ENCODE measurements around the gene OR8G1. TPM values are rescaled to one million over a fixed set of nuclear protein-coding genes. Genes with fewer than 3 reads are reported as not detected.
A peak's percentile ranks its signal among the peaks of the same experiment; 100 is the strongest.
"Not testable (repeated sequence)": the region's sequence is repeated elsewhere in the genome, so short reads cannot be mapped to it uniquely, and the experiment has no call there.

OR8G1 gene
- total and polyA plus RNA-seq, 9 of the 15 experiments (the other 6 are each of a cell fraction or from before 2014, with no cell fraction given): 0.03 to 1.4 (median 0.51) TPM; not detected in 1

DNA sequence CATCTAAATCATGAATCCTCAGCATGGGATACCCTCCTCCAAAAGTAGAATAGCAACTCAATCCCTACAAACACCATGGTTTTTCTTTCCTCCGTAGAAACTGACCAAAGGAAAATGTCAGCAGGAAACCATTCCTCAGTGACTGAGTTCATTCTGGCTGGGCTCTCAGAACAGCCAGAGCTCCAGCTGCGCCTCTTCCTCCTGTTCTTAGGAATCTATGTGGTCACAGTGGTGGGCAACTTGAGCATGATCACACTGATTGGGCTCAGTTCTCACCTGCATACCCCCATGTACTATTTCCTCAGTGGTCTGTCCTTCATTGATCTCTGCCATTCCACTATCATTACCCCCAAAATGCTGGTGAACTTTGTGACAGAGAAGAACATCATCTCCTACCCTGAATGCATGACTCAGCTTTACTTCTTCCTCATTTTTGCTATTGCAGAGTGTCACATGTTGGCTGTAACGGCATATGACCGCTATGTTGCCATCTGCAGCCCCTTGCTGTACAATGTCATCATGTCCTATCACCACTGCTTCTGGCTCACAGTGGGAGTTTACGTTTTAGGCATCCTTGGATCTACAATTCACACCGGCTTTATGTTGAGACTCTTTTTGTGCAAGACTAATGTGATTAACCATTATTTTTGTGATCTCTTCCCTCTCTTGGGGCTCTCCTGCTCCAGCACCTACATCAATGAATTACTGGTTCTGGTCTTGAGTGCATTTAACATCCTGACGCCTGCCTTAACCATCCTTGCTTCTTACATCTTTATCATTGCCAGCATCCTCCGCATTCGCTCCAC, 16.1 kb upstream of the OR8G1 start (continued):
- TF ChIP-seq ELF4 (CRISPR knock-in tag; IDR thresholded peaks at IDR 0.05): peak; percentile 36; the same call in 1 of the 2 replicates
- TF ChIP-seq JUN (IDR thresholded peaks at IDR 0.05; ENCODE audit: borderline replicate concordance, low read depth, low read length): 0 out of 2 replicates have a peak, but pooled peaks have one; percentile 49
- not testable (repeated sequence) for TF ChIP-seq JUN (CRISPR knock-in tag; IDR thresholded peaks at IDR 0.05; ENCODE audit: borderline replicate concordance)
- TF ChIP-seq, protein P1, sequence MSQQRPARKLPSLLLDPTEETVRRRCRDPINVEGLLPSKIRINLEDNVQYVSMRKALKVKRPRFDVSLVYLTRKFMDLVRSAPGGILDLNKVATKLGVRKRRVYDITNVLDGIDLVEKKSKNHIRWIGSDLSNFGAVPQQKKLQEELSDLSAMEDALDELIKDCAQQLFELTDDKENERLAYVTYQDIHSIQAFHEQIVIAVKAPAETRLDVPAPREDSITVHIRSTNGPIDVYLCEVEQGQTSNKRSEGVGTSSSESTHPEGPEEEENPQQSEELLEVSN (IDR thresholded peaks at IDR 0.05; ENCODE audit: borderline replicate concordance in 1 of 2, extremely low read depth in 1 of 2, insufficient read depth in 1 of 2, insufficient read length in 1 of 2, low read depth in 1 of 2, low read length in 1 of 2, poor library complexity in 1 of 2, severe bottlenecking in 1 of 2): peak in 1 of 2 experiments; percentile 27
- TF ChIP-seq, protein P2, sequence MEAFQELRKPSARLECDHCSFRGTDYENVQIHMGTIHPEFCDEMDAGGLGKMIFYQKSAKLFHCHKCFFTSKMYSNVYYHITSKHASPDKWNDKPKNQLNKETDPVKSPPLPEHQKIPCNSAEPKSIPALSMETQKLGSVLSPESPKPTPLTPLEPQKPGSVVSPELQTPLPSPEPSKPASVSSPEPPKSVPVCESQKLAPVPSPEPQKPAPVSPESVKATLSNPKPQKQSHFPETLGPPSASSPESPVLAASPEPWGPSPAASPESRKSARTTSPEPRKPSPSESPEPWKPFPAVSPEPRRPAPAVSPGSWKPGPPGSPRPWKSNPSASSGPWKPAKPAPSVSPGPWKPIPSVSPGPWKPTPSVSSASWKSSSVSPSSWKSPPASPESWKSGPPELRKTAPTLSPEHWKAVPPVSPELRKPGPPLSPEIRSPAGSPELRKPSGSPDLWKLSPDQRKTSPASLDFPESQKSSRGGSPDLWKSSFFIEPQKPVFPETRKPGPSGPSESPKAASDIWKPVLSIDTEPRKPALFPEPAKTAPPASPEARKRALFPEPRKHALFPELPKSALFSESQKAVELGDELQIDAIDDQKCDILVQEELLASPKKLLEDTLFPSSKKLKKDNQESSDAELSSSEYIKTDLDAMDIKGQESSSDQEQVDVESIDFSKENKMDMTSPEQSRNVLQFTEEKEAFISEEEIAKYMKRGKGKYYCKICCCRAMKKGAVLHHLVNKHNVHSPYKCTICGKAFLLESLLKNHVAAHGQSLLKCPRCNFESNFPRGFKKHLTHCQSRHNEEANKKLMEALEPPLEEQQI (IDR thresholded peaks at IDR 0.05): peak; percentile 69; the same call in 1 of the 2 replicates

Data from K562 (cell line).